ENCODE measurements around the gene PTPRD.

Gene PTPRD

DNA sequence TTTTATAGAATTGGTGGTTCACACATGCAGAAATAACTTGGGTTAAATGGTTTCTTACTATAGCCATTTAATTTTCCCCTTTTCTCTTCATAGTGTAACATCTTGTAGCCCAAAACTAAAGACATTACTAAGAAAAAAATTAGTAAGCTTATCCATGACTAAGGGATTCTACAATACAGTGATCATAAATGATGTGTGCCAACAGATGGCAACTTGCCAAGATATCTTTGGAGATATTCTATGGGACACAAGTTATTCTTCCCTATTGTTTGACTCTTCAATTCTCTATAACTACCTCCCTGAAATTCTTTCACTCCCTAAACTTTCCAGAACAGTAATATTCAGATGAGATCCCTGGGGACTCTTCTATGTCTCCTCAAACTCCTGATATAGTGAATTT lies 580.6 kb downstream of the PTPRD start:
- Histone ChIP-seq H3K27ac (ENCODE audit: low read depth, low read length) (no peak overlapping the region), H3K4me1 (ENCODE audit: control insufficient read depth, insufficient read depth, low read length, unreplicated experiment) (no peaks in the 10 kb centered on the region), H3K79me2 (ENCODE audit: control insufficient read depth, insufficient read depth, low read length, unreplicated experiment) (no peaks in the 10 kb centered on the region), H3K4me3 (ENCODE audit: low read depth, low read length) (no peak overlapping the region), H2AFZ (ENCODE audit: low read length, unreplicated experiment) (no peak overlapping the region), H3K36me3 (ENCODE audit: insufficient read depth, low read length) (no peaks in the 10 kb centered on the region), H3K27me3 (ENCODE audit: insufficient read depth, low read length) (no peaks in the 10 kb centered on the region)

DNA sequence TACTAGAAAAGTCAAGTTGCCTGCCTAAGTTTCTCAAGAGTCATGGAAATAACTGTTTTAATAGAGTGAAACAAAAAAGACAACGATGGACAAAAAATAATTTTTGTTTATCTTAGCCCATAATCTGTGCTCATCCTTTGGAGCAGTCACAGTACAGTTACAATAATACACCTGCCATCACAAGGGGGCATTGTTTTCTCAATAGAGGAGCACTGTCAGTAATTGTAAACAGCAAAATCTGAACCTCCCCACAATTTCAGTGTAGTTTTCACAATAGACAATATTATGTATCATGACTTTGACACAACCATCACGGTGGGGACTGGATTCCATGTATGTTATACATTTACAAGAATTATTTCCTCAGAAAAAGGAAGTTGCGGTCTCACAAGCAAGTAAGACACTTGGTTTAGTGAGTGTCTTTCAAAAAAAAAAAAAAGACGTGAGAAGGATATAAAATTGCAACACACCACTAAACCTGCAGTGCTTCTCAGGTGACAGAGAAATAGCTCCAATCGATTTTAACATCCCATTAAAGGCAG lies 586.3 kb downstream of the PTPRD start:
- H3K79me2 ChIP-seq (ENCODE audit: control insufficient read depth, insufficient read depth, low read length, unreplicated experiment), result no peaks in the 10 kb centered on the region
- no peak overlapping the region for H3K4me3 ChIP-seq (ENCODE audit: low read depth, low read length)
- no peak overlapping the region for H3K27ac ChIP-seq (ENCODE audit: low read depth, low read length)
- H3K4me1 ChIP-seq (ENCODE audit: control insufficient read depth, insufficient read depth, low read length, unreplicated experiment), result no peaks in the 10 kb centered on the region
- H2AFZ ChIP-seq (ENCODE audit: low read length, unreplicated experiment), result no peak overlapping the region
- H3K27me3 ChIP-seq (ENCODE audit: insufficient read depth, low read length), result no peaks in the 10 kb centered on the region
- H3K36me3 ChIP-seq (ENCODE audit: insufficient read depth, low read length), result no peaks in the 10 kb centered on the region

DNA sequence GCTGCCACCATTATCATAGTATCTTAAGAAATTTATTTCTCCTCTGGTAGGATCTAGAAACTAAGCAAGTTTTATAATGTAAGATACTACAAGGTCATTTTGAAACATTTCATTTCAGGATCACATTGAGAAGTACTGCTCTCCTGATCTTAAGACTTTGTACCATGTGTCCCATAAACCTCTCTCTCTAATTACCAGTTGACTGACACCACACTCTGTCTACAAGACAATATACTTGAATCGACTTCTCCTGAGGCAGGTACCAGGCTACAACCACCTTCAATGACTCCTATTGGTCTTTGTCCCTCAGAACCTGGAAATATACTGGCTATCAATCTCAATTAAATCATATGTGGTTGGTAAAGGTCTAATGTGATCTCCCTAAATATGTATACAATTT lies 597.0 kb downstream of the PTPRD start:
- Histone ChIP-seq H3K4me3 (ENCODE audit: low read depth, low read length) (no peak overlapping the region), H2AFZ (ENCODE audit: low read length, unreplicated experiment) (no peak overlapping the region), H3K27ac (ENCODE audit: low read depth, low read length) (no peak overlapping the region), H3K36me3 (ENCODE audit: insufficient read depth, low read length) (no peaks in the 10 kb centered on the region), H3K79me2 (ENCODE audit: control insufficient read depth, insufficient read depth, low read length, unreplicated experiment) (no peaks in the 10 kb centered on the region), H3K27me3 (ENCODE audit: insufficient read depth, low read length) (no peaks in the 10 kb centered on the region), H3K4me1 (ENCODE audit: control insufficient read depth, insufficient read depth, low read length, unreplicated experiment) (no peaks in the 10 kb centered on the region)

DNA sequence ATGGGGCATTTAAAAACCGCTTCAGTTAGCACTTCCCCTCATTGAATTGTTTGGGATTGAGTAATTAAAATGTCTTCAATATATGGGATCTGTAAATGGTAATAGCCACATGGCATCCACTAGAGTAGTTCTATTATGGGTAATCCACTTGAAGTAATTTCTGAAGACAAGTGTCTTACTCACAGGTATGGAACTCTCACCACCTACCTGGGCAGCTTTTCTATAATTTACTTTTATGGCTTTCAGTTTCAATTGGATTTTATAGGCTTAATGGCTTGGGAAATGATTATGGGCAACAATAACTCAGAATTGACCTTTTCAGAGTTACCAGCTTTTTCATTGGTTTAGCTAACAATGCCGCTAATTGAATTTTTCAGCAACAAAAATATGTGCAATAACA lies 597.9 kb downstream of the PTPRD start:
- H3K4me1 ChIP-seq (ENCODE audit: control insufficient read depth, insufficient read depth, low read length, unreplicated experiment), result no peaks in the 10 kb centered on the region
- H3K79me2 ChIP-seq (ENCODE audit: control insufficient read depth, insufficient read depth, low read length, unreplicated experiment), result no peaks in the 10 kb centered on the region
- no peak overlapping the region for H3K4me3 ChIP-seq (ENCODE audit: low read depth, low read length)
- no peak overlapping the region for H3K27ac ChIP-seq (ENCODE audit: low read depth, low read length)
- H3K27me3 ChIP-seq (ENCODE audit: insufficient read depth, low read length), result no peaks in the 10 kb centered on the region
- no peaks in the 10 kb centered on the region for H3K36me3 ChIP-seq (ENCODE audit: insufficient read depth, low read length)
- no peak overlapping the region for H2AFZ ChIP-seq (ENCODE audit: low read length, unreplicated experiment)

DNA sequence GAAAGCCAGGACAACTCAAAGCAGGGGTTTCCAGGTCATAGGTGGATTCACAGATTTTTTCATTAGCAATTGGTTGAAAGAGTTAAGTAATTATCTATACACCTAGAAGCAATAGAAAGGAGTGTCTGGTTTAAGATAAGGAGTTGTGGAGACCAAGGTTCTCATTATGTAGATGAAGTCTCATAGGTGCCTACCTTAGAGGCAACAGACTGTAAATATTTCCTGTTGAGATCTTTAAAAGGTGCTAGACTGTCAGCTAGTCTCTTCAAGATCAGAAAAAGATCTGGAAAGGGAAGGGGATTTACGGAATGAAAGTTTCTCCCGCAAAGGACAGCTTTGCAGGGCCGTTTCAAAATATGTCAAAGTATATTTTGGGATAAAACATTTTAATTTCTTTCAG lies 603.4 kb downstream of the PTPRD start:
- Histone ChIP-seq H2AFZ (ENCODE audit: low read length, unreplicated experiment) (no peak overlapping the region), H3K79me2 (ENCODE audit: control insufficient read depth, insufficient read depth, low read length, unreplicated experiment) (no peaks in the 10 kb centered on the region), H3K4me3 (ENCODE audit: low read depth, low read length) (no peak overlapping the region), H3K27me3 (ENCODE audit: insufficient read depth, low read length) (no peaks in the 10 kb centered on the region), H3K27ac (ENCODE audit: low read depth, low read length) (no peak overlapping the region), H3K36me3 (ENCODE audit: insufficient read depth, low read length) (no peaks in the 10 kb centered on the region), H3K4me1 (ENCODE audit: control insufficient read depth, insufficient read depth, low read length, unreplicated experiment) (no peaks in the 10 kb centered on the region)

DNA sequence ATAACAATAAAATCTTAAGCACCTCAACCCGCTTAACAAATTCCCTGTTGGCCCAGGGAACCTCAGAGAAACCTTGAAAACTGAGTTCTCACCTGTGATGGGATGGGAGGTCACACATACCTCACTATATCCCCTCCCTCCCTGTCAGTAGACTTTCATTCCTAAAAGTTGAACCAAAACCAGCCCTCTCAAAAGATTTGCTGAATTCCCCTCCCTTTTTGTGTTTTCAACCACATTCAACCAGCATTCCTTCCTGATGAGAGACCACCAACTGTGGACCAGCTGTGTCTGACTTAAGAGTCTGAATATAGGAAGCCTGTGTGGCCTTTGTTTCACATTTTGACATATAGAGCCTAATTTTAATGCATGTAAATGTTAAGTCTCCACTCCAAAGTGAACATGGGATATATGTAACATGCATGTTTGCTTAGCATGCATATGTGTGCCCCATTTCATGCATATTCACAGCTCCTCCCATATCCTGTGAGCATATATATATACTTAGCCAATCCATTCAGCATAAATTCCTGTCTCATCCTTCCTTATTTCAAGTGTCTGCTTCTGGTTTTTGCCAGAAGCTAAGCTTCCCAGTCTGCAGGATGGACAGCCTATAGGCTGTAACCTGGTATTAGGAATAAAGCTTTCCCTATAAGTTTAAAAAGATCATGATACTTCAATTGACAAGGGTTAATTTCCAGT lies 604.6 kb downstream of the PTPRD start:
- Histone ChIP-seq H3K27me3 (ENCODE audit: insufficient read depth, low read length) (no peaks in the 10 kb centered on the region), H3K79me2 (ENCODE audit: control insufficient read depth, insufficient read depth, low read length, unreplicated experiment) (no peaks in the 10 kb centered on the region), H3K4me1 (ENCODE audit: control insufficient read depth, insufficient read depth, low read length, unreplicated experiment) (no peaks in the 10 kb centered on the region), H3K27ac (ENCODE audit: low read depth, low read length) (no peak overlapping the region), H2AFZ (ENCODE audit: low read length, unreplicated experiment) (no peak overlapping the region), H3K36me3 (ENCODE audit: insufficient read depth, low read length) (no peaks in the 10 kb centered on the region), H3K4me3 (ENCODE audit: low read depth, low read length) (no peak overlapping the region)

DNA sequence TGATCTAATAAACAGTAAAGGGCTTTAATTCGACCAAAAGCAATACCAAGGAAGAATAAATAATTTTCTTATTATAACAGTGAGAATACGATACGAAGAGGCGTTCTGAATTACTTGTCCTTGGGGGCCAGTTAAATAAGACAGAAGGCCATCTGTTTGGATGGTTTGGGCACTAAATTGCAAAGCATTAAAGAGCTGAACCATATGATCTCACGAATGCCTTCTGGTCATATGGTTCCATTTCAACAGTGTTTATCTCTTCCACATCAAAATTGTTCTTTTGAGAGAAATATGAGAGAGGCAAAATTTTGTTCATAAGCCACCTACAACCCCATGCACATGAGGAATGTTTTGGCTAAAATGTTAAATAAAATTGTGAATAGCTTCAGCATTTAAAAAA lies 605.4 kb downstream of the PTPRD start:
- Histone ChIP-seq H2AFZ (ENCODE audit: low read length, unreplicated experiment) (no peak overlapping the region), H3K27ac (ENCODE audit: low read depth, low read length) (no peak overlapping the region)

DNA sequence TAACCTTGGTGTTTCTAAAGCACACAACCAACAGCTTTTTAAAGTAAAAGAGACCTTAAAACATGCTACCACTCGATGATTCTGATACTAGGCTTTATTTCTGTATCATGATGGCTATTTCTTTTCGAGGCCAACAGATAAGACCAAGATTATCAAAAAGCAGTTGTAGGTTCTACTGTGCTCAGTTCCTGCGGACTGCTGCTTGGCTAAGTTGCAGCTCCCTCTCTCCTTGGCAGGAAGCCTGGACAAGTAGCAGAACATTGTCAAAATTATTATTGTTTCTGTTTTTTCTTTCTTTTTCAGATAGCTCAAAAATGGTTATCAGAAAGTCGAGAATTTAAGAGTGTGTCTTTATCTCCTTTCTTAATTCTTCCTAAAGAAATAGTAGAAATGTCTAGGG lies 607.6 kb downstream of the PTPRD start:
- Histone ChIP-seq H3K27me3 (ENCODE audit: insufficient read depth, low read length) (no peaks in the 10 kb centered on the region), H2AFZ (ENCODE audit: low read length, unreplicated experiment) (no peak overlapping the region), H3K79me2 (ENCODE audit: control insufficient read depth, insufficient read depth, low read length, unreplicated experiment) (no peaks in the 10 kb centered on the region), H3K4me3 (ENCODE audit: low read depth, low read length) (no peak overlapping the region), H3K27ac (ENCODE audit: low read depth, low read length) (no peak overlapping the region), H3K4me1 (ENCODE audit: control insufficient read depth, insufficient read depth, low read length, unreplicated experiment) (no peaks in the 10 kb centered on the region), H3K36me3 (ENCODE audit: insufficient read depth, low read length) (no peaks in the 10 kb centered on the region)

More for the DNA sequence above, 605.4 kb downstream of the PTPRD start:
- Histone ChIP-seq H3K27me3 (ENCODE audit: insufficient read depth, low read length) (no peaks in the 10 kb centered on the region), H3K4me3 (ENCODE audit: low read depth, low read length) (no peak overlapping the region), H3K36me3 (ENCODE audit: insufficient read depth, low read length) (no peaks in the 10 kb centered on the region), H3K4me1 (ENCODE audit: control insufficient read depth, insufficient read depth, low read length, unreplicated experiment) (no peaks in the 10 kb centered on the region), H3K79me2 (ENCODE audit: control insufficient read depth, insufficient read depth, low read length, unreplicated experiment) (no peaks in the 10 kb centered on the region)

DNA sequence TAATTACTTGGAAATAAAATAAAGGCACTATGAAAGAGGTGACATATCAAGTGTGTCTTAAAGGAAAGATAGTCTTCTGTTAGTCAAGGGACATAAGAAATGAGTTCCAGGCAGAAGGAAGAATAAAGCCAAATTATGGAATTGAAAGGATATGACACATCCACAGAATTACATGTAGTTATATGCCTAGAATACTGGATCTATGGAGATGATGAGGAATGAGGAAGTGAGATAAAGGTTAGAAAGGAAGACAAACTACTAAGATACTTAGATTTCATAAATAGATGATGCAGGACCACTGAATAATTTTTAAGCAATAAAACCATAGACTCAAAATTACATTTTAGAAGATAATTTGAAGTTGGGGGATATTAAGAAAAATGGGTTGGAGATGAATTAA lies 609.8 kb downstream of the PTPRD start:
- no peak overlapping the region for H3K27ac ChIP-seq (ENCODE audit: low read depth, low read length)
- H2AFZ ChIP-seq (ENCODE audit: low read length, unreplicated experiment), result no peak overlapping the region
- H3K4me1 ChIP-seq (ENCODE audit: control insufficient read depth, insufficient read depth, low read length, unreplicated experiment), result no peaks in the 10 kb centered on the region
- no peaks in the 10 kb centered on the region for H3K79me2 ChIP-seq (ENCODE audit: control insufficient read depth, insufficient read depth, low read length, unreplicated experiment)
- H3K4me3 ChIP-seq (ENCODE audit: low read depth, low read length), result no peak overlapping the region
- no peaks in the 10 kb centered on the region for H3K27me3 ChIP-seq (ENCODE audit: insufficient read depth, low read length)
- no peaks in the 10 kb centered on the region for H3K36me3 ChIP-seq (ENCODE audit: insufficient read depth, low read length)

DNA sequence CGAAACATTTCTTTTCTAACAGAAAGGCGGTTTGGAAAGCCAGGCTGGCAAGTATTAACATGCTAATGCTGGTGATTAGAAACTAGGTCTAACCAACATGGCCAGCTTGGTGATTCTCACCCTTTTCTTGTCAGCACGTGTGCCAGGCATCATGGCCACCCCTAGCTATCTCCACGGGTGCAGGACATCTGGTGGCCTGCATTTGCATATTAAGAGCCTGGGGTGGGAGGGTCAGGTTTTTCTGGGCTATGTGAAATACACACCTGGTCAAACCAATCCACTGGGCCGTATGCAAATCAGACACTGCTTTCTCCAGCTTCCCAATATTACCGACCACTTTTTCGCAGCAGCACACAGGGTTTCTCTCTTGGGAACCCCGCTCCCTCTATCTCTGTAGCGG lies 612.1 kb downstream of the PTPRD start:
- Histone ChIP-seq H3K27me3 (ENCODE audit: insufficient read depth, low read length) (no peaks in the 10 kb centered on the region), H2AFZ (ENCODE audit: low read length, unreplicated experiment) (no peak overlapping the region), H3K4me3 (ENCODE audit: low read depth, low read length) (no peak overlapping the region), H3K4me1 (ENCODE audit: control insufficient read depth, insufficient read depth, low read length, unreplicated experiment) (no peaks in the 10 kb centered on the region), H3K27ac (ENCODE audit: low read depth, low read length) (no peak overlapping the region), H3K36me3 (ENCODE audit: insufficient read depth, low read length) (no peaks in the 10 kb centered on the region), H3K79me2 (ENCODE audit: control insufficient read depth, insufficient read depth, low read length, unreplicated experiment) (no peaks in the 10 kb centered on the region)

DNA sequence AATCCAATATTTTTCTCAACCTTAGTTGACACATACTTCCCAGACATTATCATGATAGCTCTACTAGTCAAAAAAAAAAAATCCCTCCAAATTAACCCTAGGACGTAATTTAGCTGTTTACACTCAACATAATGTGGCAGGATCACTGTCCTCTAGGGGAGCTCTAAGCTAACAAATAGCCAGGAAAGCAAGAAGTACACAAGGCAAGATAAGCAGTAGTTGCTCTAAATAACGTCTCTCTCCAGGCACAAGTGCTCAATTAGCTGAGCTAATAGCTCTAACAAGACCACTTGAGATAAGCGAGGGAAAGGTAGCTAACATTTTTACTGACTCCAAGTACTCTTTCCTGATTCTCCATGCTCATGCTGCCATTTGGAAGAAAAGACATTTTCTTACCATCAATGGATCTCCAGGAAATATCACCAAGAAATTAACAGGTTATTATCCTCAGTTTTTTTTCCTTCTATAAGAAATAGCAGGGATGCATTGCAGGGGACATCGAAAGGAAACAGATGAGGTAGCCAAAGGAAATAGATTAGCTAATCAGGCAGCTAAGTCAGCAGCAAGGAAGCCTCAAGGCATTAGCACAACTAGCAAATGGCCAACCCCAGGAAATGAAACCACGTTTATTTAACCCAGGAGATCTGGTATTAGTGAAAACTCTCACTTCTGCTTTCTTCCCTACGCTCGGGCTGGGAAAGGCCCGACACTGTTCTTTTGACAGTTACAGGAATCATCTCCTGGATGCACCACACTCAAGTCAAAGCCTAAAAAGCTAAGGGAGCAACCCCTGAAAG lies 614.1 kb downstream of the PTPRD start:
- Histone ChIP-seq H2AFZ (ENCODE audit: low read length, unreplicated experiment) (no peak overlapping the region), H3K4me1 (ENCODE audit: control insufficient read depth, insufficient read depth, low read length, unreplicated experiment) (no peaks in the 10 kb centered on the region), H3K4me3 (ENCODE audit: low read depth, low read length) (no peak overlapping the region)

More for the DNA sequence above, 614.1 kb downstream of the PTPRD start:
- Histone ChIP-seq H3K27ac (ENCODE audit: low read depth, low read length) (no peak overlapping the region), H3K27me3 (ENCODE audit: insufficient read depth, low read length) (no peaks in the 10 kb centered on the region), H3K79me2 (ENCODE audit: control insufficient read depth, insufficient read depth, low read length, unreplicated experiment) (no peaks in the 10 kb centered on the region), H3K36me3 (ENCODE audit: insufficient read depth, low read length) (no peaks in the 10 kb centered on the region)
